ENCODE data around the gene OSBP.

Gene OSBP

DNA sequence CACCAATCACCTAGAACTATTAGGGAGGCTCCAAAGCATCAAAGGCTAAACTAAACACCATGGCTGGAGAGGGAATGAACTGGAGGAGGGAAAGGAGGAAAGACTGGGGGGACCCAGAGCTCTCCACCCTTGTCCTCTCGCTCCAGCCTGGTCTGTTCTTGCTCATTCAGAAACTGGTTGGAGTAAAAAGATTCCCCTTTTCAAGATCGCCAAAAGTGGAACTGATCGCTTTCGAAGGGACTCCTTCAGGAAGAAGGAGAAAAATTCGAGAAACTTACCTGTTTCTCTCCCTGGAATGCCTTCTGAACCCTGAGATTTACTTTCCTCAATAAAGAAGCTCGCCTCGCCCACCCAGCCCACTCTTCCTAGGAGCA, 57.3 kb downstream of the OSBP start:
- Histone ChIP-seq H4K20me1 (ENCODE audit: insufficient read depth, low read length) (no peaks in the 10 kb centered on the region), H3K79me2 (ENCODE audit: insufficient read depth, low read length) (no peaks in the 10 kb centered on the region), H3K4me3 (ENCODE audit: low read depth, low read length, poor library complexity, severe bottlenecking) (peak overlapping the region; percentile 61), H3K4me1 (ENCODE audit: insufficient read depth, low read length, severe bottlenecking) (peaks cover 44% of the 10 kb centered on the region), H3K4me2 (ENCODE audit: low read length) (peak overlapping the region; percentile 62), H3K36me3 (ENCODE audit: insufficient read depth, low read length) (no peaks in the 10 kb centered on the region), H3K9me3 (ENCODE audit: low read length) (no peaks in the 10 kb centered on the region), H3K27me3 (ENCODE audit: insufficient read depth, low read length) (no peaks in the 10 kb centered on the region), H3F3A (ENCODE audit: insufficient read depth, low read length) (peaks cover 6% of the 10 kb centered on the region), H3K27ac (ENCODE audit: low read depth, low read length, poor library complexity, severe bottlenecking) (no peak overlapping the region), H3K9ac (ENCODE audit: low read length) (peak overlapping the region; percentile 48; the same call in 1 of the 2 replicates), H2AFZ (ENCODE audit: low read length) (peak overlapping the region; percentile 93; the same call in 1 of the 2 replicates), H3K9me2 (ENCODE audit: low read depth, low read length) (no peaks in the 10 kb centered on the region)
- TF ChIP-seq, protein P1, sequence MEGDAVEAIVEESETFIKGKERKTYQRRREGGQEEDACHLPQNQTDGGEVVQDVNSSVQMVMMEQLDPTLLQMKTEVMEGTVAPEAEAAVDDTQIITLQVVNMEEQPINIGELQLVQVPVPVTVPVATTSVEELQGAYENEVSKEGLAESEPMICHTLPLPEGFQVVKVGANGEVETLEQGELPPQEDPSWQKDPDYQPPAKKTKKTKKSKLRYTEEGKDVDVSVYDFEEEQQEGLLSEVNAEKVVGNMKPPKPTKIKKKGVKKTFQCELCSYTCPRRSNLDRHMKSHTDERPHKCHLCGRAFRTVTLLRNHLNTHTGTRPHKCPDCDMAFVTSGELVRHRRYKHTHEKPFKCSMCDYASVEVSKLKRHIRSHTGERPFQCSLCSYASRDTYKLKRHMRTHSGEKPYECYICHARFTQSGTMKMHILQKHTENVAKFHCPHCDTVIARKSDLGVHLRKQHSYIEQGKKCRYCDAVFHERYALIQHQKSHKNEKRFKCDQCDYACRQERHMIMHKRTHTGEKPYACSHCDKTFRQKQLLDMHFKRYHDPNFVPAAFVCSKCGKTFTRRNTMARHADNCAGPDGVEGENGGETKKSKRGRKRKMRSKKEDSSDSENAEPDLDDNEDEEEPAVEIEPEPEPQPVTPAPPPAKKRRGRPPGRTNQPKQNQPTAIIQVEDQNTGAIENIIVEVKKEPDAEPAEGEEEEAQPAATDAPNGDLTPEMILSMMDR (IDR thresholded peaks at IDR 0.05; ENCODE audit: low read length), result no peak
- no peak for TF ChIP-seq EZH2 (IDR thresholded peaks at IDR 0.05; ENCODE audit: borderline replicate concordance, low read length)

DNA sequence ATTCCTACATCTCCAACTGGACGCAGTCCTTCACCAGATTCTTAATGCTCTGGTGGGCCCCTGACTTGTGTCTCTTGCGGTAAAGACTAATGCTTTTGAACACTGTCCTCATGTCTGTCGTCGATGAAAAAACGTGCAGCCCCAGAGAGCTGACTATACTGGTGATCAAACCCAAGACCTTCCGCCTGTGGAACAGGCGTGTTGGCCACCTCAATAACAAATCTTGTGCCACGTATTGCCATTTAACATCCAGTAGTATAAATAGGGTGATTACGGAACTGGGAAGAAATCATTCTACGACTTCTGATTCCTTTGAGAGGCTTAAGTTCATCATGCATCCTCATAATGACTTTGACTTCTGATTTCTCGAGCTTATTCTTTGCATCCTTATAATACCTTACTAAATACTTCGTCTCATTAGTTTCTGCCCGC, 58.6 kb downstream of the OSBP start:
- Histone ChIP-seq H3K9me2 (ENCODE audit: low read depth, low read length) (no peaks in the 10 kb centered on the region), H4K20me1 (ENCODE audit: insufficient read depth, low read length) (no peaks in the 10 kb centered on the region), H3K4me1 (ENCODE audit: insufficient read depth, low read length, severe bottlenecking) (peaks cover 45% of the 10 kb centered on the region), H3K79me2 (ENCODE audit: insufficient read depth, low read length) (no peaks in the 10 kb centered on the region), H3K4me3 (ENCODE audit: low read depth, low read length, poor library complexity, severe bottlenecking) (peak overlapping the region; percentile 61), H3K27me3 (ENCODE audit: insufficient read depth, low read length) (no peaks in the 10 kb centered on the region), H3K9me3 (ENCODE audit: low read length) (no peaks in the 10 kb centered on the region), H3K9ac (ENCODE audit: low read length) (peak overlapping the region; percentile 14; the same call in 1 of the 2 replicates), H2AFZ (ENCODE audit: low read length) (no peak overlapping the region; the same call in 1 of the 2 replicates), H3K36me3 (ENCODE audit: insufficient read depth, low read length) (no peaks in the 10 kb centered on the region), H3K27ac (ENCODE audit: low read depth, low read length, poor library complexity, severe bottlenecking) (peak overlapping the region; percentile 2), H3F3A (ENCODE audit: insufficient read depth, low read length) (peaks cover 6% of the 10 kb centered on the region), H3K4me2 (ENCODE audit: low read length) (peak overlapping the region; percentile 62)
- no peak for TF ChIP-seq EZH2 (IDR thresholded peaks at IDR 0.05; ENCODE audit: borderline replicate concordance, low read length)
- TF ChIP-seq, protein P1 (IDR thresholded peaks at IDR 0.05; ENCODE audit: low read length), result no peak

DNA sequence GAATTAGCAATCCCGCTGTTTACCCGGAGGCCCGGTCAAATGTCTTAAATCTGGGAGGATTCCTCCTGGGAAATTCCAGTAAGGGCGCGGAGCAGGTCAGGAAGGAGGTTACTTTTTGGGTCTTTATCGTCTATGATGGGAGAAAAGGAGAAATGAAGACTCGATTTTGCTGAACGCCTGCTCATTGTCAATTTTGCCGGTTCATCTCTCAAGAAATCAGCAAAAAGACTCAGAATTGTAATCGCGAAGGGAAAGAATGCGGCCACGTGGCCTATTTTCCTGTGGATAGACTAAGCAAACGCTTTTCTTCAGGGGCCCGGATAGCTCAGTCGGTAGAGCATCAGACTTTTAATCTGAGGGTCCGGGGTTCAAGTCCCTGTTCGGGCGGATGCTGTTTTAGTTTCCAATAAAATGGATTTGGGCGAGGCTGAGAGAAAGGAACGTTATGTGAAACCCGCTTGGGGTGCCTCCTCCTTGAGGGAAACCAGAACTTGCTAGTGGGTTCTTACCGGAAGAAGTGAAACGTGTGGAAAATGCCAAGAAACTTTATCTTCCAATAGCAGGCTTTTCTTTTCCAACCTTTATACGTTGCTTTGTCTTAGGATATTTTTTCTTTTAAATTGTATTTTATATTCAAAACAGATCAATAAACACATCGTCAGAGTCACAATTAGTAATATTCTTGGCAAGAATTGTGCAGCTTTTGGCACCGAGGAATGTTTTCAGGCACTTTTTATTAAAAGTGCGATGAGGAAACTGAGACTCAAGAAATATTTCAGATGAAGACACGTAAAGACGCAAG, 59.3 kb downstream of the OSBP start:
- Histone ChIP-seq H3K27me3 (ENCODE audit: insufficient read depth, low read length) (no peaks in the 10 kb centered on the region), H3K27ac (ENCODE audit: low read depth, low read length, poor library complexity, severe bottlenecking) (peak overlapping the region; percentile 2), H3K9ac (ENCODE audit: low read length) (peak overlapping the region; percentile 32; the same call in 1 of the 2 replicates), H4K20me1 (ENCODE audit: insufficient read depth, low read length) (no peaks in the 10 kb centered on the region), H3K79me2 (ENCODE audit: insufficient read depth, low read length) (no peaks in the 10 kb centered on the region), H3F3A (ENCODE audit: insufficient read depth, low read length) (peaks cover 6% of the 10 kb centered on the region), H3K36me3 (ENCODE audit: insufficient read depth, low read length) (no peaks in the 10 kb centered on the region), H3K9me2 (ENCODE audit: low read depth, low read length) (no peaks in the 10 kb centered on the region), H3K4me1 (ENCODE audit: insufficient read depth, low read length, severe bottlenecking) (peaks cover 50% of the 10 kb centered on the region), H3K9me3 (ENCODE audit: low read length) (no peaks in the 10 kb centered on the region), H2AFZ (ENCODE audit: low read length) (no peak overlapping the region), H3K4me3 (ENCODE audit: low read depth, low read length, poor library complexity, severe bottlenecking) (peak overlapping the region; percentile 61), H3K4me2 (ENCODE audit: low read length) (peak overlapping the region; percentile 62)
- TF ChIP-seq, protein P1 (IDR thresholded peaks at IDR 0.05; ENCODE audit: low read length), result no peak
- no peak for TF ChIP-seq EZH2 (IDR thresholded peaks at IDR 0.05; ENCODE audit: borderline replicate concordance, low read length)

Data from OCI-LY1 (cell line).